Activated T-helper 9 cell treated with anti-CD3 and anti-CD28 coated beads, Interleukin-2, amount 50 U/mL, for 16 hours (primary cell): ENCODE results near the gene YWHAG.
"Not testable (repeated sequence)": the region's sequence is repeated elsewhere in the genome, so short reads cannot be mapped to it uniquely, and the experiment has no call there.

ENCODE experiments used
- DNase-seq: peaks from one replicate; pipeline ENCODE4 v3.0.0-alpha.2; 2020; ENCODE audit warnings: low read depth

YWHAG gene

DNA sequence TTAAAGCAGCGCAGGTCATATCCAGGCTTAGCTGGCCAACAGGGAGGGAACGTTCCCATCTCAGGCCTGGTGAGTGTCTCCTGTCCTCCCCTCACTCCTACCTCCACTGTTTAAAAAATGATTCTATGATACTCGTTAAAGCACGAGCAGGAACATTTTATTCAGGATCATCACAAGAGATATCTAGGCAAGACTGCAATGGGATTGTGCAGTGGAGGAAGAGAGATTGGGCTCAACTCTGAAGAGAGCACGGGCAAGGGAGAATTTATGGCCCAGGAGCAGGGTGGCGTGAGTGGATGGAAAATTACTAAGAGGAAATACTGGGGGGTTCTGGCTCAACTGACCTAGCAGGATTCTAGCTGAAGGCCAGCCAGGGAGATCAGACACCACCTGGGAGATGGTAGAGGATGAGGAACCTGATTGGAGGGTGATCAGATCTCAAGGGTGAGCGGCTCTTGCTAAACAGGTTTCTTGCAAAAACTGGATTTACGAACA, 65.3 kb downstream of the YWHAG start:
- no peak for DNase-seq

DNA sequence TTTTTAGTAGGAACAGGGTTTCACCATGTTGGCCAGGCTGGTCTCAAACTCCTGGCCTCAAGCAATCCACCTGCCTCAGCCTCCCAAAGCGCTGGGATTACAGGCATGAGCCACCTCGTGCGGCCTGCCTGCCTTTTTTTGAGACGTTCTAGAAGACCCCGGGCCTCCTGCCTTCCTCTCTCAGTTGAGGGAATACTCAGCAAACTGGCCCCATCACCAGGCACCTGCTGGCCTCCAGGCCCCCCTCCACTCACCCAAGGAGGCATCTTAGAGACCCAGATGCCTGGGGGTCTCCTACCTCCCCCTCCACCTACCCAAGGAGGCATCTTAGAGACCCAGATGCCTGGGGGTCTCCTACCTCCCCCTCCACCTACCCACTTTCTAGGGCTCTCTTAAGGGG, 65.9 kb downstream of the YWHAG start:
- DNase-seq: not testable (repeated sequence)

DNA sequence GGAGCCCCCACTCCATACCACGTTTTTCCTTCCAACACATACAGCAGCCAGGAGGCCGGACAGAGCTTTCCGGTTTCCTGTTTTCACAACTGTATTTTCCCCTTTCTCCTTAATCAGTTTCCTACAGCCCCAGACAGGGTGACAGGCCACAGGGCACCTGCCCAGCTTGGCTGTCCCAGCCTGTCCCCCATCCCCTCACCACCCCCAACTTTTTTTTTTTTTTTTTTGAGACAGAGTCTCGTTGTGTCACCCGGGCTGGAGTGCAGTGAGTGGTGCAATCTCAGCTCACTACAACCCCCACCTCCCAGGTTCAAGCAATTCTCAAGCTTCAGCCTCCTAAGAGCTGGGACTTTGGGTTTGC, 66.6 kb downstream of the YWHAG start:
- no peak for DNase-seq

DNA sequence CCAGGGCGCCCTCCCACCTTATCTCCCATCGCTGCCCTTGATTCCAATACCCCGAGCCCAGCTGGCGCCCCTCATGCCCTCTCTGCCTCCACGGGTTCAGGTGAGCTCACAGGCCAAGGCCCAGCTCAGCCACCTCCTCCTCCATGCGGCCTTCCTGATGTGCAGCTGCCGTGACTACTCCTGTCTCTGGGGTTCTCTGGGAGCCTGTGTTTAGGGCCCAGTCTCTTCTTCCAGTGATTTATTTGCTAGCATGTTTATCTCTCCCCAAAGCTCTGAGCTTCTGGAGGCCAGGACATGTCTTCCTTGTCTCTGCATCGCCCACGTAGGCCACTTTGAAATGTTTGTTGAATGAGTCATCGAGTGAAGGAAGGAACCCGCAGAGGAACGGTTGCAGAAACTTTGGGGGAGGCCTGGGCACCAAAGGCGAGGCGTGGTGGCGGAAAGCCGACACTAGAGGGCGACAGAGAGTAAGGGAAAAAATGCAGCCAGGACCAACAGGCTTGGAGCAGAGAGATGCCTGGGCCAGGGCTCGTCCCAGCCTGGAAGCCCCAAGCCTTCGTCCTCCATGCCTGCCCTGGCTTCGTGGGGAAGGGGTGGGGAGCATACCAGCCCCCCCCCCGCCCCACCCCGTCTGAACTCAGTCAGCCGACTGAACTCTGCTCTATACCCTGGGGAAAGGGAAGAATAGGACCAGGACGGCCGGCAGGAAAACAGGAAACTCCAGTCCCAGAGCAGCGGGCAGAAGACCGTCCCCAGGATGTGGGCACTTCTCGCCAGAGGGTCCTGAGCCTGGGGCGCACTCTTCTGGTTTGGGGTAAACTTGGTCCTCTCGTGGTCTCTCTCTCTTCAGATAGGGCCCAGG, 67.2 kb downstream of the YWHAG start:
- DNase-seq: peak; percentile 78

DNA sequence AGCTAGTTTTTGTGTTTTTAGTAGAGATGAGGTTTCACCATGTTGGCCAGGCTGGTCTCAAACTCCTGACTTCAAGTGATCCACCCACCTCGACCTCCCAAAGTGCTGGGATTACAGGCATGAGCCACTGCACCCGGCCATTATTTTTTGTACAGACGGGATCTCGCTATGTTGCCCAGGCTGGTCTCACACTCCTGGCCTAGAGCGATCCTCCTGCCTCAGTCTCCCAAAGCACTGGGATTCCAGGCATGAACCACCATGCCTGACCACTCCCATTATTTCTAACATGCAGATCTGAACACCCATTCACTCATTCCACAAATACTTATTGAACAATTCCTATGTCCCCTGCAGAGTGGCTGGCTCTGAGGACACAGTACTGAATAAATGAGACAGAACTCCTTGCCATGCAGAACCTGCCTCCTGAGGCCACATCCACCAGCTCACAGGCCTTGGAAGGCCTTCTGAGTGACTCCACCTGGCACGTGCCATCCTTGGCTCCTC, 67.9 kb downstream of the YWHAG start:
- DNase-seq: not testable (repeated sequence)

DNA sequence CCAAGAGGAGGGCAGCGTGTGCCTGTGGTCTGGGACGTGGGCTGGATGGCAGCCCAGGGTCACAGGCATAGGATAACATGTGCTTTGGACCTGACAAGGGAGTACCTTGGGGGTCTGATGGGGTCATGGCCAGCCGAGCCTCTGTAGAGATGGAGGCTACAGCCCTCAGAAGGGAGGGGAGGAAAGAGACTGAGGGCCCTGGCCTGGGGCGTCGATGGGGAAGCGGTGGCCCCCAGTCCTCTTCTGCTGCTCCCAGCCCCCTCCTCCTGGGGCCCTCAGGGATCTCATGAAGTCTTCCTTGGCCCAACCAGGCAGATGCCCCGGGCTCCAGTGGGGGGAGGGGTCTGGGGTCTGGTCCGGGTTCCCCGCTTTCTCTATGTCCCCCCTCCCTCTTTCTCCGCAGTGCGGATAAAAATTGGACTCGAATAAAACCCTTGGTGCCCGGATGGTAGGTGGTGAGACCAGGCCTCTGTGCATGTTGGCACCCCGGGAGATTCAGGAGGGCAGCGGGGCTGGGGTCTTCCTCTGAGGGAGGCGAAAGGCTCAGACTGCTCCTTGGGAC, 71.9 kb downstream of the YWHAG start:
- no peak for DNase-seq

DNA sequence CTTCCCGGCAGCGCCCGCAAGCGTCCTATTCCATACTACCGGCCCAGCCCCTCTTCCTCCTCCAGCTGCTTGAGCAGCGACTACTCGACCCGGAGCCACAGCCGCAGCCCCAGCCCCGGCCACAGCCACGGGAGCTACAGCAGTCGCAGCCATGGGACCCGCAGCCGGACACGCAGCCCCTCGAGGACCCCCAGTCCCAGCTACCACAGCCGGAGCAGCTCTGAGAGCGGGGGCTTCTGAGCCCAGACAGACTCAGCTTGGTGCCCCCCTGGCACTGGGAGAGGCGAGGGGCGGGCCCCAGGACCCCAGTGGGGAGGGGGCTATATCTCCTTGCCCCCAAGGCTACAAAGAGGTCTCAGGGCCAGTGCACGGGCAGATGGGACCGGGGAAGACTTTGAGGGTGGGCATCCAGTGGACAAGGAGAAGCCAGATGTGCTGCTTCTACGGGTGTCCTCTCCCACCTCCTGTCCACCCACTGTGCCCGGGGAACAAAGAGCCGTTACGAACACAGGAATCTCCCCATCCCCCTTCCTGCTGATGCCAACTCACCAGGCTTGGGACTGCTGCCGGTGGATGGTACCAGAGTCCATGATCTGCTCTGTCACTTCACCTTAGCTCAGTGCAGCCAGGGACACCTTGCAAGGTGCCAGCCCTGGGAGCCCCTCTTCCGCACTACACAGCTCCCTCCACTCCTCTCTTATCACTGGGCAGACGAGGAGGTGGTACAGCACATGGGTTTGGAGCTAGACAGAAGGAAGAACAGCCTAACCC, 73.0 kb downstream of the YWHAG start:
- no peak for DNase-seq

DNA sequence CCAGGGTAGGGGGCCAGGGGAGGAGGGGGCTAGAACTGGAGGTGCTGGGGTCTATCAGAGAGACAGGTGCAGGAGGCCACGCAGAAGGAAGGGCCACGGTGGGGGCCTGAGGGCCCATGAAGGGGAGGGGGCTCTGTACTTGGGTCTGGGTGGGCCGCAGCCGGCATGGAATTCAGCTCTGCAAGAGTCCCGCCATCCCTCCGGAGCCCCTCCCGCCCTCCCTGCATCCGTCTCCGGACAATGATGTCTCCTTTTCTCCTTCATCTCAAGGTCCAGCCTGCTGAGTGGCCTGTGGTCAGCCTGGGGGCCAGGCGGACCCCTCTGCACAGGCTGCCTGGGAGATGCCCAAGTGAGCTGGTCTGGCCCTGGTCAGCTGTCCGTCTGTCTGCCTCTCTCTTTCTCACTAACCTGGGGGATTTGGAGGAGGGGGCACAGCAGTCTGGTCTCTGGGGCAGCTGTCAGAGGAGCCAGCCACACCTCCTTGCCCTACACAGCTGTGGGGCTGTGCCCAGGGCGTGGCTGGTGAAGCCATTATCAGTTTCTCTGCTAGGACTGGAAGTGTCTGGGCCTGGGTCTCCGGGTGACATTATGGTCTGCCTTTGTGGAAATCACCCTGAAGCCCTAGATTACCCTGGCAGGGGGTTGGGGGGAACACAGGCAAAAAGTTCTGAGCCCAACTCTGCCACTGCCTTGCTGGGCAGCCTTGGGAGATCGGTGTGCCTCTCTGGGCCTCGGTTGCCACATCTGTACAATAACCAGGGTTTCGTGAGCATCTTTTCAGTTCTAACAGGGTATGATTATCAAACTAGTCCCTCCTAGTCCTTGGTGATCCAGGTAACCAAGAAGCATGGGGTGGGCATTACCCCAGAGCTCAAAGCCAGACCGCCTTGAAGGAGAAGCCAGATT, 75.3 kb downstream of the YWHAG start:
- DNase-seq: no peak

DNA sequence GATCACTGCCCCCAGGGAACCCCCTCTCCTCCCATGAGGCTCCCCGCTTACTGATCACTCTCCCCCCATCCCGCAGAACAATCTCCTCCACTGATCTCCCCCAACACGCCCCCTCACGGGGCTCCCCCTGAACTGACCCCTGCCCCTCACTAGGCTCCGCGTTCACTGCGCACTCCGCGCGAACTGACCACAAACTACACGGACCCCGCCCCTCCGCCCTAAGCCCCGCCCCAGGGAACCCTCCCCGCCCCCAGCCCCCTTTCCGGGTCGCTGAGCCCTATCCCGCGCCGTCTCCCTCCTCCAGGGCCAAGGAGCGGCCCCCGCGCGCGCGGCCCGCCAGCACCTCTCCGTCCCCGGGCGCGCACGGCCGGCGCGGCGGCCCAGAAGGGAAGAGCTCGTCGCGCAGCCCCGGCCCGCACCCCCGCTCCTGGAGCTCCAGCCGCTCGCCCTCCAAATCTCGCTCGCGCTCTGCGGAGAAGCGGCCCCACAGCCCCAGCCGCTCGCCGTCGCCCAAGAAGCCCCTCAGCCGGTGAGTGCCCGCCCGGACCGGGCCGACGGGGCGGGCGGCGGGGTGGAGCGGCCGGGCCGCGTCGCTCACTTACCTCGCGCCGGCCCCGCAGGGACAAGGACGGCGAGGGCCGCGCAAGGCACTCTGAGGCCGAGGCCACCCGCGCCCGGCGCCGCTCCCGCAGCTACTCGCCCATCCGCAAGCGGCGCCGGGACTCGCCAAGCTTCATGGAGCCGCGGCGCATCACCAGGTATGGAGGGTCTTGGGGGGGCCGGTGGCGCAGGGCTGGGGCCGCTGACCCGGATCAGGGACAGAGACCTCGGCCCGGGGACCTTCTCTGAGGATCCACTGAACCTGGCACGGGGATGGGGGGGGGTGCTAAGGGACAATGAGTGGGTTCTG, 76.2 kb downstream of the YWHAG start:
- no peak for DNase-seq

DNA sequence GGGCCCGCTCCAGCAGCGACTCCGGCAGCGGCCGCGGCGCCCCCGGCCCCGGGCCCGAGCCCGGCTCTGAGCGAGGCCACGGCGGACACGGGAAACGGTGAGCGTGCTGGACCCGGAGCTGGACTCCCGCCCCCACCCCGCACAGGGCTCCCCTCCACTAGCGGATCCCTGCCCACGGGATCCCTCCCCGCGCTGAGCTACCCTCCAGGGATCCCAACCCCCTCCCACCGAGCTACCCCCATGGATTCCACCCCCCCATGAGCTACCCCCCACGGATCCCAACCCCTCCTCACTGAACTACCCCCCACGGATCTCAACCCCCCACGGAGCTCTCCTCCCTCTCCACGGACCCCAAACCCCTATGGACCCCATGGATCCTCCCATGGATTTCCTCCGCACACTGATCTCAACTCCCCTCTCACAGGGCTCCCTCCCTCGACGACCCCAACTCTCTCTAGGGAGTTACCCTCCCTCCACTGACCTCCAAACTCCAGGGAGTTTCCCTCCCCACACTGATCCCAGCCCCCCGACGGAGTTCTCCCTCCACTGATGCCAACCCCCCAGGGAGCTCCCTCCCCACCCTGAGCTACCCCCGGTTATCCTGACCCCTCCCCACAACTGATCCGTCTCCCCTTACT, 77.0 kb downstream of the YWHAG start:
- DNase-seq: no peak

DNA sequence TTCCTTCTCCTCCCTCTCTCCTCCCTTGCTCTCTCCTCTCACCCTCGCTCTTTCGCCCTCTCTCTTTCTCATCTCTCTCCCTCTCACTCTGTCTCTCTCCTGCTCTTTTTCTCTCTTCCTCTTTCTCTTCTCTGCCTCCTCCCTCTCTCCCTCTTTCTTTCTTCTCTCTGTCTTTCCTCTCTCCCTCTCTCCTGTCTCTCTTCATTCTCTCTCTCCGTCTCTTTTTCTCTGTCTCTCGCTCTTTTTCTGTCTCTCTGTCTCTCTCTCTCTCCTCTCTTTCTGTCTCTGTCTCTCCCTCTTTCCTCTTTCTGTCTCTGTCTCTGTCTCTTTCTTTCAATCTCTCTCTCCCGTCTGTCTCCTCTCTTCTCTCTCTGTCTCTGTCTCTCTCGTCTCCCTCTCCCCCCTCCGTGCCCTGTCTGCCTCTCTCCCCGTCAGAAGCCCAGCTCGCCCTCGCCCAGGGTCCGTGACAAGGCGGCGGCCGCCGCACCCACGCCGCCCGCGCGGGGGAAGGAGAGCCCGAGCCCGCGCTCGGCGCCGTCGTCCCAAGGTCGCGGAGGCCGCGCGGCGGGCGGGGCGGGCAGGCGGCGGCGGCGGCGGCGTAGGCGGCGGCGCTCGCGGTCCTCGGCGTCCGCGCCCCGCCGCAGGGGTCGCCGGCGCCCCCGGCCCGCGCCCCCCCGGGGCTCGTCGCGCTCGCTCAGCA, 77.6 kb downstream of the YWHAG start:
- no peak for DNase-seq

DNA sequence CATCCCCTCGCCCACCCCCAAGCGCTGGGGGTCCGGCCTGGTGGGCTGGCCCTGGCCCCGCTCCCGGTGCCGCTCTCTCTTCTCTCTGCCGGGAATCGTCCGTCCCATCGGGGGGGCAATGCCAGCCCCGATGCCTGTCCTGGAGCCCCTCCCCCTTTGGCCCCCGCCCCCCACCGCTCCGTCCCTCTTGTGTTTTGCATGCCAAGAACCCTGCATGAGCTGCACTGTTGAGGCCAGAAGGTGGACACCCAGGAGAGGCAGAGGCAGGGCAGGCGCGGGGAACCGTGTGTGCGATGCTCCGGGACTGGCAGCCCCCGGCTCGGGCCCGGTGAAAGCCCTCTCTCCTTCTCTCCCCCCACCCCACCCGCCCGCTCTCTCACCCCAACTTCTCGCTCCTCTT, 78.4 kb downstream of the YWHAG start:
- no peak for DNase-seq

DNA sequence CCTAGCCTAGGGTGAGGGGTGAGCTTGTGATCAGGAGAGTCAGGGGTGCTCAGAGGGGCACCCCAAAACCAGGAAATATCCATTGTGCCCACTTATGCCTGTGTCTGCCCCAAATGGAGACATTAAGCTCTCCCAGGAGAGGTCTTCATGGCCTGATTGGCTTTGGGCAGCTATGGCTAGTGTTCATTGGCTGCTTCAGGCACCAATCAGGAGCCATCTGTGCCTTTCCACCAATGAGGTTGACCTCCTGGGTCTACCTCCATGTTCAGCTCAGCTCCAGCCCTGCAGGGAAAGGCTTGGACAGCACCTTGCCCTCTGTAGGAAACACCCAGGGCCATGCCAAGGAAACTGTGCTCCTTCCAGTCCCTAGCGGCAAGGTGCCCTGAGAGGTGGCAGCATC, 80.3 kb downstream of the YWHAG start:
- DNase-seq: no peak
